Esophagus muscularis mucosa (tissue), 4 donors: ENCODE data around the gene TMTC2. TPM values are rescaled to one million over a fixed set of nuclear protein-coding genes. Genes with fewer than 3 reads are reported as not detected.

ENCODE experiments used
- DNase-seq: peaks from one replicate; pipeline ENCODE4 v3.0.0-alpha.2; 2017; ENCODE audit errors: extremely low spot score
- H3K27ac ChIP-seq, 4 donors: fragments of 200-600 bp; sonication (generic); replicated peaks in 1 of 4; 1 replicate in 3 of 4; 2 replicates in 1 of 4; pipeline ENCODE4 v1.5.1; 2016 to 2019; ENCODE audit warnings: mild to moderate bottlenecking in 1 of 4
- H3K27me3 ChIP-seq, 4 donors: fragments of 200-600 bp; sonication (generic); one replicate each; pipeline versions ENCODE4 v1.5.1 to v1.6.0; 2016 to 2019
- H3K36me3 ChIP-seq, 4 donors: fragments of 200-600 bp; sonication (generic); one replicate each; pipeline ENCODE4 v1.5.1; 2016 to 2019
- H3K4me1 ChIP-seq, 4 donors: fragments of 200-600 bp; sonication (generic); one replicate each; pipeline ENCODE4 v1.5.1; 2016 to 2019
- H3K4me3 ChIP-seq, 4 donors: fragments of 200-600 bp; sonication (generic); 1 replicate in 2 of 4; 2 replicates in 2 of 4; pipeline ENCODE4 v1.5.1; 2016 to 2019; ENCODE audit warnings: mild to moderate bottlenecking in 4 of 4, moderate library complexity in 1 of 4
- H3K9me3 ChIP-seq, 4 donors: fragments of 200-600 bp; sonication (generic); 1 replicate in 3 of 4; 2 replicates in 1 of 4; pipeline ENCODE4 v1.5.1; 2016 to 2019
- CTCF ChIP-seq, 3 experiments: fragments of 200-600 bp in 2 of 3; fragments of 450-650 bp in 1 of 3; sonication (generic) in 2 of 3; IDR thresholded peaks; one replicate each; pipeline ENCODE4 v1.5.1; 2017 to 2019; ENCODE audit warnings: antibody characterized with exemption in 3 of 3, mild to moderate bottlenecking in 2 of 3, moderate library complexity in 1 of 3
- EP300 ChIP-seq: sonication (generic); formaldehyde crosslinking; IDR thresholded peaks from one replicate; pipeline ENCODE4 v1.6.1; 2017; ENCODE audit warnings: antibody characterized with exemption
- POLR2A ChIP-seq: fragments of 450-650 bp; IDR thresholded peaks from one replicate; pipeline ENCODE4 v1.6.1; 2017; ENCODE audit warnings: antibody characterized with exemption, moderate library complexity, mild to moderate bottlenecking, low read depth
- POLR2AphosphoS5 ChIP-seq, 2 donors: sonication (generic); formaldehyde crosslinking; IDR thresholded peaks; one replicate each; pipeline ENCODE4 v1.6.1; 2017; ENCODE audit warnings: antibody characterized with exemption in 2 of 2
- WGBS: methylation state at CpG from one replicate; pipeline ENCODE4 v1.1.5; 2018; 5-methylcytosine and 5-hydroxymethylcytosine counted together
- intact Hi-C: fragments of 100-400 bp; cut with DNase I; formaldehyde crosslinking; loops from one replicate; pipeline ENCODE4 v1.15.1; 2023
- total RNA-seq, 4 donors: library from RNA; depleted of rRNA; stranded (reverse); fragments of >200 nt; gene quantifications; one replicate each; pipeline versions ENCODE4 v1.1.0 to v1.2.1, GENCODE V29; 2016

The TMTC2 gene
- total RNA-seq, 4 donors from 2014 or later = 4.7 to 8.7 (median 7.3) TPM

- intact Hi-C loops = no loop called here
- H3K4me1 ChIP-seq = no peaks in the 10 kb centered on the region
- TF ChIP-seq POLR2A (no peak), POLR2AphosphoS5 (IDR thresholded peaks at IDR 0.05) (no peak), CTCF (IDR thresholded peaks at IDR 0.05) (no peak), EP300 (no peak)
These were observed 139.8 kb downstream of the TMTC2 start for GRCh38 chr12:82826505-82826904.

GRCh38 chr12:82832096-82832495 is 145.4 kb downstream of the TMTC2 start:
- Histone ChIP-seq H3K4me1 (peaks cover 0 to 5% (median 2%) of the 10 kb centered on the region in 4 donors), H3K9me3 (no peaks in the 10 kb centered on the region), H3K27me3 (no peaks in the 10 kb centered on the region), H3K4me3 (no peak overlapping the region), H3K27ac (no peak overlapping the region), H3K36me3 (no peaks in the 10 kb centered on the region)
- intact Hi-C loops = no loop called here
- no peak for TF ChIP-seq CTCF (IDR thresholded peaks at IDR 0.05)
- no peak for TF ChIP-seq POLR2AphosphoS5 (IDR thresholded peaks at IDR 0.05)
- no peak for TF ChIP-seq EP300
- TF ChIP-seq POLR2A = no peak
- DNase-seq = no peak
- WGBS = 76% methylated on average over 2 of the region's 2 CpGs

More at GRCh38 chr12:82826505-82826904, 139.8 kb downstream of the TMTC2 start:
- Histone ChIP-seq H3K27ac (no peak overlapping the region), H3K36me3 (no peaks in the 10 kb centered on the region), H3K27me3 (no peaks in the 10 kb centered on the region), H3K9me3 (no peaks in the 10 kb centered on the region), H3K4me3 (no peak overlapping the region)
- no peak for DNase-seq

GRCh38 chr12:82832981-82833380 is 146.3 kb downstream of the TMTC2 start:
- DNase-seq = no peak
- Histone ChIP-seq H3K4me1 (peaks cover 0 to 5% (median 2%) of the 10 kb centered on the region in 4 donors), H3K4me3 (no peak overlapping the region), H3K27me3 (no peaks in the 10 kb centered on the region), H3K36me3 (no peaks in the 10 kb centered on the region), H3K9me3 (no peaks in the 10 kb centered on the region), H3K27ac (no peak overlapping the region)
- WGBS = 81% methylated on average over 3 of the region's 3 CpGs
- TF ChIP-seq POLR2A (no peak), CTCF (IDR thresholded peaks at IDR 0.05) (no peak), EP300 (no peak), POLR2AphosphoS5 (IDR thresholded peaks at IDR 0.05) (no peak)
- intact Hi-C loops = no loop called here

GRCh38 chr12:82833481-82833880 is 146.8 kb downstream of the TMTC2 start:
- Histone ChIP-seq H3K27ac (no peak overlapping the region), H3K36me3 (no peaks in the 10 kb centered on the region), H3K27me3 (no peaks in the 10 kb centered on the region), H3K9me3 (no peaks in the 10 kb centered on the region), H3K4me1 (peaks cover 0 to 10% (median 2%) of the 10 kb centered on the region in 4 donors), H3K4me3 (no peak overlapping the region)
- intact Hi-C loops = no loop called here
- no peak for DNase-seq
- 31% methylated on average over 1 of the region's 1 CpG for WGBS
- TF ChIP-seq POLR2AphosphoS5 (IDR thresholded peaks at IDR 0.05) = no peak
- no peak for TF ChIP-seq CTCF (IDR thresholded peaks at IDR 0.05)
- no peak for TF ChIP-seq EP300
- TF ChIP-seq POLR2A = no peak

- Histone ChIP-seq H3K4me3 (no peak overlapping the region), H3K36me3 (no peaks in the 10 kb centered on the region), H3K4me1 (peaks cover 0 to 10% (median 2%) of the 10 kb centered on the region in 4 donors), H3K9me3 (no peaks in the 10 kb centered on the region), H3K27me3 (no peaks in the 10 kb centered on the region), H3K27ac (no peak overlapping the region)
- DNase-seq = no peak
- intact Hi-C loops = no loop called here
- no peak for TF ChIP-seq CTCF (IDR thresholded peaks at IDR 0.05)
- TF ChIP-seq POLR2AphosphoS5 (IDR thresholded peaks at IDR 0.05) = no peak
- TF ChIP-seq EP300 = no peak
- no peak for TF ChIP-seq POLR2A
These were observed 148.5 kb downstream of the TMTC2 start for GRCh38 chr12:82835217-82835616.
